T-helper 9 cell (primary cell): Measurements from ENCODE around the gene MAPRE2.

ENCODE experiments used
- DNase-seq: peaks from one replicate; pipeline ENCODE4 v3.0.0-alpha.2; 2020
- total RNA-seq, 2 donors: gene quantifications; one replicate each; lab custom pipeline; 2026; lab: John Stamatoyannopoulos, UW

MAPRE2 gene
- 70.4 to 115 reads per million in 2 donors for total RNA-seq

DNA sequence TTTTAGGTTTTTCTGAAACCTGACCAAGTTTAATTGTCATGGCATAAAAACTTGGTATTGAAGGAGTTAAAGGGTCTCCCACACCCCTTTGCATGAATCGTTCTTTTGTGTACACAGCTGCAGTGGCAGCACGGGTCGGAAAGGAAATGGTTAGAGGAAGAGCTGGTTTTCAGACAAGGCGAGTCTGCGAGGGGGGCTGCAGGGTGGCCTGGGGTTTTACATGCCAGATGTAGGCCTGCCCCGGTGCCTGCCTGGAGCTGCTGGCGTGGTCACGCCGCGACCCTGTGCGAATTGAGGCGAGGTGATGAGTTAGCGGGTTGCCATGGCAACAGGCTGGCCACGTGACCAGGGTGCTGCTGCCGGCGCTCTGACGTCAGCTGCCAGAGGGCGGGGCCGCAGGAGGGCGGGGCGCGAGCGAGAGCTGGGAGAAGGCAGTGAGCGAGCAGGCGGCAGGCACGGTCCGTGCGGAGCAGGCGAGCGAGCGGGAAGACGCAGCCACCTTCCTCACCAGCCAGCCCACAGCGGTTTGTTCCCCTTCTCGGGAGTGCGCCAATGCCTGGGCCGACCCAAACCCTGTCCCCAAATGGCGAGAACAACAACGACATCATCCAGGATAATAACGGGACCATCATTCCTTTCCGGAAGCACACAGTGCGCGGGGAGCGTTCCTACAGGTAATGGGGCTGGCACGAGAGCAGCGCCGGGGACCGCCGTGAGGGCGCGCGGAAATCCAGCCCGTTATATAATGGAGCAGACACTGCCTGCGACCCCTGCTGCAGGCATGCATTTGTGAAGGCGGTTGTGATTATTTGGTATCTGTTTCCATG lies at the start of gene MAPRE2:
Gene MAPRE2 (plus strand): TSS at position 426 of the 827 bp plus-strand sequence. CDS start 127 bp downstream, at position 553.
- peak; percentile 100 for DNase-seq

- no peak for DNase-seq
Measured at GRCh38 chr18:34991561-34991960, 49.7 kb upstream of the MAPRE2 start.

DNA sequence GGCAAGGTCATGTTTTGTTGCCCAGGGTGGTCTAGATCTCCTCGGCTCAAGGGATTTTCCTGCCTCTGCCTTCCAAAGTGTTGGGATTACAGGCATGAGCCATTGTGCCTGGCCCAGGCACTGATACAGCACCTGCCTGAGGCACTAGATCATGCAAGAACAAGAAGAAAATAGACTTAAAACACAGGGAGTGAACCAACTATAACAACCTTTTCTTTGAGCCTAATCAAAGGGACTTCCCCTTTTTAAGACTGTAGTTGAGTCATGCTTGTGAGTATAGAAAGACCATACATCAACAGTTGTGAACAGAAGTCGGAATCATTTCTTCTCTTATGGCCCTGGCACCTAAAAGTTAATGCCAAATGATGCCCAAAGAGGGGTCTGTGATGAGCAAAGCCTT lies 47.9 kb upstream of the MAPRE2 start:
- DNase-seq: no peak

DNA sequence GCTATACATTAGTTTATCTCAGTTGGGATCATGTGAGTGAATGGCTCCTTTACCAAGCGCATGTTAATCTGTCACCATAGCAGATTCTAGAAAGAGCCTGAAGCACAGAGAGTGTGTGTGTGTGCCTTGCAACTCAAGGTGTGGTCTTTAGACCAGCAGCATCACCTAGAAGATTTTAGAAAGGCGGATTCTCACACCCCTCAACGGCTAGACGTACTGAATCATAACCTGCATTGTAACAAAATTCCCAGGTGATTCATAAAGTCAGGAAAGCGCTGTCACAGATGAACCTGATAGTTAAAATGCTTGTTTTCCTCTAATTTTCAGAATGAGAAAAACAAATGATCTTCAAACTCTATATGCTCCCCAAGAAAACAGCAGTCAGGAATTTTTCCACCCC lies 45.5 kb upstream of the MAPRE2 start:
- no peak for DNase-seq

- no peak for DNase-seq
Measured at GRCh38 chr18:34998661-34999060, 42.6 kb upstream of the MAPRE2 start.

GRCh38 chr18:34999756-35000289 lies 41.4 kb upstream of the MAPRE2 start:
- DNase-seq: no peak

- no peak for DNase-seq
Measured at GRCh38 chr18:35000457-35000856, 40.8 kb upstream of the MAPRE2 start.

DNA sequence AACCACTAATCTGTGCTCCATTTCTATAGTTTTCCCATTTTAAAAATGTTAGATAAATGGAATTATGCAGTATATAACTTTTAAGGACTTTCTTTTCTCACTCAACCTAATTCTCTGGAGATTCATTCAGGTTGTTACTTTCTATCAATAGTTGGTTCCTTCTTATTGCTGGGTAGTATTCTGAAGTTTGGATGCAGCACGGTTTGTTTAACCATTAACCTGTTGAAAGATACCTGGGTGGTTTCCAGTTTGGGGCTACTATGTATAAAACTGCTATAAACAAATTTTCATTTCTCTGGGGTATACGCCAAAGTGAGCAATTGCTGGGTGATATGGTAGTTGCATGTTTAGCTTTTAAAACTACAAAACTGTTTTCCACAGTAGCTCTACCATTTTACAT lies 39.1 kb upstream of the MAPRE2 start:
- DNase-seq: no peak

GRCh38 chr18:35005963-35006577 lies 35.1 kb upstream of the MAPRE2 start:
- no peak for DNase-seq

- no peak for DNase-seq
Measured at GRCh38 chr18:35010156-35010555, 31.1 kb upstream of the MAPRE2 start.

DNA sequence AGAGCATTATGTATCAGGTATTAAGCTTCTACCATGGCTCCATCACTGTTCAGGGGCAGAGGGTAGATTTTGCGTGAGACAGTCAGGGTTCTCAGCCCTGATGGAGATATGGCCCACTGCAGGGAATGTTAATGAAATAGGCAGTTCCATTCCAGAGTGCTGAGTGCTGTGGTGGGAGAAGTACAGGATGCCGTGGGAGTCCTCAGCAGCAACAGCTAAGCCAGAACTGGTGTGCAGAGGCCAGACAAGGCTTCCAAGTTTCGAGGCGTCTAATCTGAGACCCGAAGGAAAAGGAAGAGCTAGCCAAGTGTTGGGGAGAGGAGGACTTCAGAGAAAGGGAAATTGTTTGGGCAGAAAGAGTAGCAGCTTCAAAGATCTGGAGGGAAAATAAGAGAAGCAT lies 30.2 kb upstream of the MAPRE2 start:
- DNase-seq: no peak

- DNase-seq: no peak
Measured at GRCh38 chr18:35019933-35020332, 21.3 kb upstream of the MAPRE2 start.

GRCh38 chr18:35022426-35023001 lies 18.7 kb upstream of the MAPRE2 start:
- no peak for DNase-seq

- DNase-seq: no peak
Measured at GRCh38 chr18:35024196-35024595, 17.0 kb upstream of the MAPRE2 start.

GRCh38 chr18:35024965-35025364 lies 16.2 kb upstream of the MAPRE2 start:
- DNase-seq: no peak

DNA sequence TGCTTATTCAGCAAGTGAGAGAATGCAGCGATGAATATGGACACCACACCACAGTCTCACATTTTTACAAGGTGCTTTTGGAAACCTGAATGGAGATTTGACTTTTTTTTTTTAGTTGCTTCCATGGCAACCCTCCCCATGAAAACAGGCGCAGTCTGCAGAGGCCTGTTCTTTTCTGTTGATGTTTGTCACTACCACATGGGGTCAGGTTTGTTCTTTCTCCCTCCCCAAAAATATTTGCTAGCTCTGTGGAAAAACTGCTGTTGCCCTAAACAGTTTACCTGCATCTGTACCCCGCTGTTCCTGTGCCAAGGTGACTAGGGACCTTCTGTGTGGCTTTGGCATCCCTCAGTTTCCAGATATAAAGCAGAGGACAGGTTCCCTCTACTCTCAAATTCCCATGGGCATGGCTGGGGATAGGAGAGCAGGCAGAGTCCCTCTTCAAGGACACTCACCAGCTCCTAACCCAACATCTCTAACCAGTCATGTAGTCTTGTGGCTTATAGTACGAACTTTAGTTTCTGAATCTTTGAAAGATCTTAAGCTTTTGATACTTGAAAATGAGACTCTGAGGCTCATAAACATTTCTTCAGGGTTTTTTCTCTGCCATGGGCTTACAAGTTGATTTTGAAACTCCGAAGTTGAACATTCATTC lies 14.7 kb upstream of the MAPRE2 start:
- DNase-seq: no peak

DNA sequence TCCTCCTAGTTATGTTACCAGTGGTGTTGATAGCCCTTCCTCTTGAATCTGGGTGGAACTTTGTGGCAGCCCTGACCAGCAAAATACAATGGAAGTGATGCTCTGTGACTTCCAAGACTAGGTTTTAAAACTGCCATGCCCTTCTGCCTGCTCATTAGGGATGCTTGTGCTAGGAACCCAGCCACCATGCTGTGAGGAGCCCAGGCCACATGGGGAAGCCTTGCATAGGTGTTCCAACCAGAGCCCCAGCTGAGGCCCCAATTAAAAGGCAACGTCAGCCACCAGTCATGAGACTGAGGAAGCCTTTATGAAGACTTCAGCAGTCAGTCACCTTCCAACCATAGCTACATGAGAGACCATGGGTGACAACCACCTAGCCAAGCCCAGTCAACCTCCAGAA lies 14.0 kb upstream of the MAPRE2 start:
- DNase-seq: no peak

- no peak for DNase-seq
Measured at GRCh38 chr18:35028536-35028935, 12.7 kb upstream of the MAPRE2 start.

GRCh38 chr18:35029103-35029502 lies 12.1 kb upstream of the MAPRE2 start:
- no peak for DNase-seq

GRCh38 chr18:35029770-35030169 lies 11.4 kb upstream of the MAPRE2 start:
- DNase-seq: no peak

GRCh38 chr18:35030277-35030989 lies 10.8 kb upstream of the MAPRE2 start:
- DNase-seq: no peak

GRCh38 chr18:35032113-35032512 lies 9.1 kb upstream of the MAPRE2 start:
- no peak for DNase-seq

GRCh38 chr18:35038029-35038428 lies 3.2 kb upstream of the MAPRE2 start:
- DNase-seq: no peak
